HepG2 (cell line): ENCODE results near the gene CCNA2. TPM values are rescaled to one million over a fixed set of nuclear protein-coding genes. Genes with fewer than 3 reads are reported as not detected.

Source experiments
- HIVEP1 ChIP-seq: sonication (generic); formaldehyde crosslinking; IDR thresholded peaks from 2 replicates; pipeline ENCODE4 v1.4.0; 2020; ENCODE audit warnings: mild to moderate bottlenecking, missing genetic modification reagents
- PCBP2 ChIP-seq: fragments of 200-400 bp; formaldehyde crosslinking; optimal IDR thresholded peaks from 2 replicates; pipeline ENCODE3; 2018; ENCODE audit warnings: low read length, low read depth; ENCODE audit not compliant: poor library complexity, severe bottlenecking
- SALL2 ChIP-seq: sonication (generic); formaldehyde crosslinking; IDR thresholded peaks from 2 replicates; pipeline ENCODE4 v1.8.1; 2023; ENCODE audit warnings: mild to moderate bottlenecking, missing genetic modification reagents, inconsistent platforms
- SETDB1 ChIP-seq: sonication (generic); formaldehyde crosslinking; IDR thresholded peaks from 2 replicates; pipeline ENCODE4 v1.5.1; 2020; ENCODE audit warnings: missing genetic modification reagents, mild to moderate bottlenecking, borderline replicate concordance
- ZNF331 ChIP-seq: sonication (generic); formaldehyde crosslinking; IDR thresholded peaks from 2 replicates; pipeline ENCODE4 v1.4.0; 2020; ENCODE audit warnings: missing genetic modification reagents
- polyA plus RNA-seq, 8 experiments: library from polyadenylated mRNA; depleted of rRNA in 3 of 8; stranded (reverse) in 7 of 8; unstranded in 1 of 8; fragments of >200 nt; fragmentation: Illumina TruSeq in 4 of 8; extraction: Trizol in 4 of 8; gene quantifications; 2 replicates each; pipeline versions ENCODE4 v1.2.1 to v1.2.3, GENCODE V29; 2011 to 2016; ENCODE audit warnings: low read depth in 4 of 8, missing spikeins in 1 of 8, mixed read lengths in 1 of 8; ENCODE audit not compliant: insufficient read depth in 1 of 8
- total RNA-seq, 5 experiments: library from RNA; depleted of rRNA; stranded (reverse); fragments of >200 nt; fragmentation: Illumina TruSeq; extraction: Trizol; gene quantifications; 2 replicates each; pipeline ENCODE4 v1.2.3, GENCODE V29; 2016; ENCODE audit warnings: low read depth in 1 of 5
- TF ChIP-seq, protein P1 (sequence below): sonication (generic); formaldehyde crosslinking; IDR thresholded peaks from 2 replicates; pipeline ENCODE4 v1.9.0; 2022; ENCODE audit warnings: missing genetic modification reagents, mild to moderate bottlenecking, borderline replicate concordance
- TF ChIP-seq, protein P2 (sequence below): sonication (generic); formaldehyde crosslinking; IDR thresholded peaks from 2 replicates; pipeline ENCODE4 v1.4.0; 2020; ENCODE audit warnings: missing genetic modification reagents, borderline replicate concordance
- TF ChIP-seq, protein P3 (sequence below): sonication (generic); formaldehyde crosslinking; IDR thresholded peaks from 2 replicates; pipeline ENCODE4 v1.4.0; 2020; ENCODE audit warnings: low read depth, missing genetic modification reagents
- TF ChIP-seq, protein P4 (sequence below), 2 experiments: sonication (generic) in 1 of 2; formaldehyde crosslinking in 1 of 2; IDR thresholded peaks; 2 replicates each; pipeline versions ENCODE4 v1.6.1 to v1.9.0; 2014 to 2022; ENCODE audit warnings: antibody characterized with exemption in 1 of 2, borderline replicate concordance in 1 of 2, inconsistent platforms in 1 of 2, low read depth in 1 of 2, missing genetic modification reagents in 1 of 2
- TF ChIP-seq, protein P5 (sequence below): sonication (generic); formaldehyde crosslinking; IDR thresholded peaks from 2 replicates; pipeline ENCODE4 v1.4.0; 2020; ENCODE audit warnings: mild to moderate bottlenecking, missing genetic modification reagents

Gene CCNA2
- total and polyA plus RNA-seq, 2 of the 13 experiments (the other 11 are each of a cell fraction or from before 2014, with no cell fraction given): 31.3 to 105 TPM

DNA sequence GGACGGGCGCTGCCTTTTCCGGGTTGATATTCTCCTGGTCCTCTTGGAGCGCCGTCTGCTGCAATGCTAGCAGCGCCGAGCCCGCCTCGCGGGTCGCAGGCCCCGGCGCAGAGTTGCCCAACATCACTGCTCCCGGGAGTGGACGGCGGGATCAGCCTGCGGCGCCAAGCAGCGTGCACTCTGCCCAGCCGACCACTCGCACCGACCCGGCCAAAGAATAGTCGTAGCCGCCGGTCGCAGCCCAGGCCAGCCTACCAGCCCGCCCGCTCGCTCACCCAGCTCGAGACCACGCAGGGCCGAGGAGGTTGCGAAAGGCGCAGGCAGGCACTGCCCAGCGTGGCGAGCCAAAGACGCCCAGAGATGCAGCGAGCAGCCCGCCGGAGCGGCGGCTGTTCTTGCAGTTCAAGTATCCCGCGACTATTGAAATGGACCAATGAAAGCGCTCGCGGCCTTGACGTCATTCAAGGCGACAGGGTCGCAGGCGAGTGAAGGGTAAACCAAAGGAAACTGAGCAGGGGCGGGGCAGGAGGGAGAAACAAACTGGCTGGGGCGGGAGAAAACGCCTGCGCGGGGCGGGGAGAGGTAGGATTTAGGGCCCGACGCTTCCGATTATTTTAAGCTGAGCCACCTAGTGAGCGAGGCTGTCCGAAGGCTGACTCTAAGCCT lies at the start of gene CCNA2 (continued):
- TF ChIP-seq, protein P1, sequence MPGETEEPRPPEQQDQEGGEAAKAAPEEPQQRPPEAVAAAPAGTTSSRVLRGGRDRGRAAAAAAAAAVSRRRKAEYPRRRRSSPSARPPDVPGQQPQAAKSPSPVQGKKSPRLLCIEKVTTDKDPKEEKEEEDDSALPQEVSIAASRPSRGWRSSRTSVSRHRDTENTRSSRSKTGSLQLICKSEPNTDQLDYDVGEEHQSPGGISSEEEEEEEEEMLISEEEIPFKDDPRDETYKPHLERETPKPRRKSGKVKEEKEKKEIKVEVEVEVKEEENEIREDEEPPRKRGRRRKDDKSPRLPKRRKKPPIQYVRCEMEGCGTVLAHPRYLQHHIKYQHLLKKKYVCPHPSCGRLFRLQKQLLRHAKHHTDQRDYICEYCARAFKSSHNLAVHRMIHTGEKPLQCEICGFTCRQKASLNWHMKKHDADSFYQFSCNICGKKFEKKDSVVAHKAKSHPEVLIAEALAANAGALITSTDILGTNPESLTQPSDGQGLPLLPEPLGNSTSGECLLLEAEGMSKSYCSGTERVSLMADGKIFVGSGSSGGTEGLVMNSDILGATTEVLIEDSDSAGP (CRISPR knock-in tag): peak; percentile 86; the same call in 1 of the 2 replicates
- TF ChIP-seq, protein P2, sequence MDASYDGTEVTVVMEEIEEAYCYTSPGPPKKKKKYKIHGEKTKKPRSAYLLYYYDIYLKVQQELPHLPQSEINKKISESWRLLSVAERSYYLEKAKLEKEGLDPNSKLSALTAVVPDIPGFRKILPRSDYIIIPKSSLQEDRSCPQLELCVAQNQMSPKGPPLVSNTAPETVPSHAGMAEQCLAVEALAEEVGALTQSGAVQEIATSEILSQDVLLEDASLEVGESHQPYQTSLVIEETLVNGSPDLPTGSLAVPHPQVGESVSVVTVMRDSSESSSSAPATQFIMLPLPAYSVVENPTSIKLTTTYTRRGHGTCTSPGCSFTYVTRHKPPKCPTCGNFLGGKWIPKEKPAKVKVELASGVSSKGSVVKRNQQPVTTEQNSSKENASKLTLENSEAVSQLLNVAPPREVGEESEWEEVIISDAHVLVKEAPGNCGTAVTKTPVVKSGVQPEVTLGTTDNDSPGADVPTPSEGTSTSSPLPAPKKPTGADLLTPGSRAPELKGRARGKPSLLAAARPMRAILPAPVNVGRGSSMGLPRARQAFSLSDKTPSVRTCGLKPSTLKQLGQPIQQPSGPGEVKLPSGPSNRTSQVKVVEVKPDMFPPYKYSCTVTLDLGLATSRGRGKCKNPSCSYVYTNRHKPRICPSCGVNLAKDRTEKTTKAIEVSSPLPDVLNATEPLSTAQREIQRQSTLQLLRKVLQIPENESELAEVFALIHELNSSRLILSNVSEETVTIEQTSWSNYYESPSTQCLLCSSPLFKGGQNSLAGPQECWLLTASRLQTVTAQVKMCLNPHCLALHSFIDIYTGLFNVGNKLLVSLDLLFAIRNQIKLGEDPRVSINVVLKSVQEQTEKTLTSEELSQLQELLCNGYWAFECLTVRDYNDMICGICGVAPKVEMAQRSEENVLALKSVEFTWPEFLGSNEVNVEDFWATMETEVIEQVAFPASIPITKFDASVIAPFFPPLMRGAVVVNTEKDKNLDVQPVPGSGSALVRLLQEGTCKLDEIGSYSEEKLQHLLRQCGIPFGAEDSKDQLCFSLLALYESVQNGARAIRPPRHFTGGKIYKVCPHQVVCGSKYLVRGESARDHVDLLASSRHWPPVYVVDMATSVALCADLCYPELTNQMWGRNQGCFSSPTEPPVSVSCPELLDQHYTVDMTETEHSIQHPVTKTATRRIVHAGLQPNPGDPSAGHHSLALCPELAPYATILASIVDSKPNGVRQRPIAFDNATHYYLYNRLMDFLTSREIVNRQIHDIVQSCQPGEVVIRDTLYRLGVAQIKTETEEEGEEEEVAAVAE (CRISPR knock-in tag): no peak
- TF ChIP-seq, protein P3, sequence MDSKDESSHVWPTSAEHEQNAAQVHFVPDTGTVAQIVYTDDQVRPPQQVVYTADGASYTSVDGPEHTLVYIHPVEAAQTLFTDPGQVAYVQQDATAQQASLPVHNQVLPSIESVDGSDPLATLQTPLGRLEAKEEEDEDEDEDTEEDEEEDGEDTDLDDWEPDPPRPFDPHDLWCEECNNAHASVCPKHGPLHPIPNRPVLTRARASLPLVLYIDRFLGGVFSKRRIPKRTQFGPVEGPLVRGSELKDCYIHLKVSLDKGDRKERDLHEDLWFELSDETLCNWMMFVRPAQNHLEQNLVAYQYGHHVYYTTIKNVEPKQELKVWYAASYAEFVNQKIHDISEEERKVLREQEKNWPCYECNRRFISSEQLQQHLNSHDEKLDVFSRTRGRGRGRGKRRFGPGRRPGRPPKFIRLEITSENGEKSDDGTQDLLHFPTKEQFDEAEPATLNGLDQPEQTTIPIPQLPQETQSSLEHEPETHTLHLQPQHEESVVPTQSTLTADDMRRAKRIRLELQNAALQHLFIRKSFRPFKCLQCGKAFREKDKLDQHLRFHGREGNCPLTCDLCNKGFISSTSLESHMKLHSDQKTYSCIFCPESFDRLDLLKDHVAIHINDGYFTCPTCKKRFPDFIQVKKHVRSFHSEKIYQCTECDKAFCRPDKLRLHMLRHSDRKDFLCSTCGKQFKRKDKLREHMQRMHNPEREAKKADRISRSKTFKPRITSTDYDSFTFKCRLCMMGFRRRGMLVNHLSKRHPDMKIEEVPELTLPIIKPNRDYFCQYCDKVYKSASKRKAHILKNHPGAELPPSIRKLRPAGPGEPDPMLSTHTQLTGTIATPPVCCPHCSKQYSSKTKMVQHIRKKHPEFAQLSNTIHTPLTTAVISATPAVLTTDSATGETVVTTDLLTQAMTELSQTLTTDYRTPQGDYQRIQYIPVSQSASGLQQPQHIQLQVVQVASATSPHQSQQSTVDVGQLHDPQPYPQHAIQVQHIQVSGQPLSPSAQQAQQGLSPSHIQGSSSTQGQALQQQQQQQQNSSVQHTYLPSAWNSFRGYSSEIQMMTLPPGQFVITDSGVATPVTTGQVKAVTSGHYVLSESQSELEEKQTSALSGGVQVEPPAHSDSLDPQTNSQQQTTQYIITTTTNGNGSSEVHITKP: peak; percentile 53; the same call in 1 of the 2 replicates
- TF ChIP-seq, protein P4, sequence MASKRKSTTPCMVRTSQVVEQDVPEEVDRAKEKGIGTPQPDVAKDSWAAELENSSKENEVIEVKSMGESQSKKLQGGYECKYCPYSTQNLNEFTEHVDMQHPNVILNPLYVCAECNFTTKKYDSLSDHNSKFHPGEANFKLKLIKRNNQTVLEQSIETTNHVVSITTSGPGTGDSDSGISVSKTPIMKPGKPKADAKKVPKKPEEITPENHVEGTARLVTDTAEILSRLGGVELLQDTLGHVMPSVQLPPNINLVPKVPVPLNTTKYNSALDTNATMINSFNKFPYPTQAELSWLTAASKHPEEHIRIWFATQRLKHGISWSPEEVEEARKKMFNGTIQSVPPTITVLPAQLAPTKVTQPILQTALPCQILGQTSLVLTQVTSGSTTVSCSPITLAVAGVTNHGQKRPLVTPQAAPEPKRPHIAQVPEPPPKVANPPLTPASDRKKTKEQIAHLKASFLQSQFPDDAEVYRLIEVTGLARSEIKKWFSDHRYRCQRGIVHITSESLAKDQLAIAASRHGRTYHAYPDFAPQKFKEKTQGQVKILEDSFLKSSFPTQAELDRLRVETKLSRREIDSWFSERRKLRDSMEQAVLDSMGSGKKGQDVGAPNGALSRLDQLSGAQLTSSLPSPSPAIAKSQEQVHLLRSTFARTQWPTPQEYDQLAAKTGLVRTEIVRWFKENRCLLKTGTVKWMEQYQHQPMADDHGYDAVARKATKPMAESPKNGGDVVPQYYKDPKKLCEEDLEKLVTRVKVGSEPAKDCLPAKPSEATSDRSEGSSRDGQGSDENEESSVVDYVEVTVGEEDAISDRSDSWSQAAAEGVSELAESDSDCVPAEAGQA (IDR thresholded peaks at IDR 0.05; ENCODE audit: low read depth): peak; percentile 77
- TF ChIP-seq, protein P4 (CRISPR knock-in tag; IDR thresholded peaks at IDR 0.05; ENCODE audit: borderline replicate concordance): no peak
- TF ChIP-seq SALL2 (CRISPR knock-in tag): peak; percentile 70
- TF ChIP-seq HIVEP1 (CRISPR knock-in tag): no peak
- peak; percentile 24; the same call in 1 of the 2 replicates for TF ChIP-seq ZNF331
- TF ChIP-seq PCBP2: no peak
- TF ChIP-seq SETDB1: no peak
- TF ChIP-seq, protein P5, sequence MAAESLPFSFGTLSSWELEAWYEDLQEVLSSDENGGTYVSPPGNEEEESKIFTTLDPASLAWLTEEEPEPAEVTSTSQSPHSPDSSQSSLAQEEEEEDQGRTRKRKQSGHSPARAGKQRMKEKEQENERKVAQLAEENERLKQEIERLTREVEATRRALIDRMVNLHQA (CRISPR knock-in tag): no peak
